HFF-Myc (cell line): Measurements from ENCODE around the gene SLC2A6.
A peak's percentile ranks its signal among the peaks of the same experiment; 100 is the strongest.

Experiments used
- DNase-seq: peaks from one replicate; pipeline ENCODE4 v3.0.0-alpha.2; 2011; ENCODE audit warnings: low read depth; ENCODE audit errors: extremely low read depth
- H3K4me3 ChIP-seq: replicated peaks from 2 replicates; pipeline ENCODE4 v1.5.1; 2011; ENCODE audit warnings: low read depth, mild to moderate bottlenecking, control low read depth, low read length
- TF ChIP-seq, protein P1 (sequence below): IDR thresholded peaks from 2 replicates; pipeline ENCODE4 v1.5.1; 2012; ENCODE audit warnings: mild to moderate bottlenecking, low read depth, low read length, control low read depth; ENCODE audit errors: missing control alignments

The SLC2A6 gene

GRCh38 chr9:133443982-133444381, 34.9 kb downstream of the SLC2A6 start:
- H3K4me3 ChIP-seq, result no peak overlapping the region
- no peak for DNase-seq
- TF ChIP-seq, protein P1, sequence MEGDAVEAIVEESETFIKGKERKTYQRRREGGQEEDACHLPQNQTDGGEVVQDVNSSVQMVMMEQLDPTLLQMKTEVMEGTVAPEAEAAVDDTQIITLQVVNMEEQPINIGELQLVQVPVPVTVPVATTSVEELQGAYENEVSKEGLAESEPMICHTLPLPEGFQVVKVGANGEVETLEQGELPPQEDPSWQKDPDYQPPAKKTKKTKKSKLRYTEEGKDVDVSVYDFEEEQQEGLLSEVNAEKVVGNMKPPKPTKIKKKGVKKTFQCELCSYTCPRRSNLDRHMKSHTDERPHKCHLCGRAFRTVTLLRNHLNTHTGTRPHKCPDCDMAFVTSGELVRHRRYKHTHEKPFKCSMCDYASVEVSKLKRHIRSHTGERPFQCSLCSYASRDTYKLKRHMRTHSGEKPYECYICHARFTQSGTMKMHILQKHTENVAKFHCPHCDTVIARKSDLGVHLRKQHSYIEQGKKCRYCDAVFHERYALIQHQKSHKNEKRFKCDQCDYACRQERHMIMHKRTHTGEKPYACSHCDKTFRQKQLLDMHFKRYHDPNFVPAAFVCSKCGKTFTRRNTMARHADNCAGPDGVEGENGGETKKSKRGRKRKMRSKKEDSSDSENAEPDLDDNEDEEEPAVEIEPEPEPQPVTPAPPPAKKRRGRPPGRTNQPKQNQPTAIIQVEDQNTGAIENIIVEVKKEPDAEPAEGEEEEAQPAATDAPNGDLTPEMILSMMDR, result no peak

GRCh38 chr9:133443248-133443647, 35.7 kb downstream of the SLC2A6 start:
- no peak for DNase-seq
- H3K4me3 ChIP-seq, result no peak overlapping the region
- TF ChIP-seq, protein P1, result no peak

GRCh38 chr9:133441571-133441970, 37.3 kb downstream of the SLC2A6 start:
- H3K4me3 ChIP-seq, result no peak overlapping the region
- TF ChIP-seq, protein P1, result no peak
- DNase-seq, result no peak

GRCh38 chr9:133440874-133441273, 38.0 kb downstream of the SLC2A6 start:
- DNase-seq, result no peak
- no peak overlapping the region for H3K4me3 ChIP-seq
- TF ChIP-seq, protein P1, result no peak

DNA sequence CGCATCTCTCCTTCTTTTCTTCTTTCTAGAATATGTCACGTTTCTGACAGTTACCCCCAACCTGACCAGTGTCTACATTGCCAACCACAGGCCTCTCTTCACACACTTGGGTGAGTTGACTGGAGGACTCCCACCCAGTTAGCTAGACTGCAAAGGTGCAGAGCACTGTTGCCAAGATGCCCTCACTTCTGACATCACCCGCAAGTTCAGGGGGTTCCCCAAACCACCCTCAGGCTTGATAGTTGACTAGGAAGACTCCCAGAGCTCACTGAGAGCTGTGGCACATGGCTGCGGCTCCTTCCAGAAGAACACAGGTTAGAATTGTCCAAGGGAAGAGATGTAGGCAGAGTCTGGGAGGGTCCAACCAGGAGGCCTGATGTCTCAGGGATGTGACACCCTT, 39.6 kb downstream of the SLC2A6 start:
- no peak for DNase-seq

DNA sequence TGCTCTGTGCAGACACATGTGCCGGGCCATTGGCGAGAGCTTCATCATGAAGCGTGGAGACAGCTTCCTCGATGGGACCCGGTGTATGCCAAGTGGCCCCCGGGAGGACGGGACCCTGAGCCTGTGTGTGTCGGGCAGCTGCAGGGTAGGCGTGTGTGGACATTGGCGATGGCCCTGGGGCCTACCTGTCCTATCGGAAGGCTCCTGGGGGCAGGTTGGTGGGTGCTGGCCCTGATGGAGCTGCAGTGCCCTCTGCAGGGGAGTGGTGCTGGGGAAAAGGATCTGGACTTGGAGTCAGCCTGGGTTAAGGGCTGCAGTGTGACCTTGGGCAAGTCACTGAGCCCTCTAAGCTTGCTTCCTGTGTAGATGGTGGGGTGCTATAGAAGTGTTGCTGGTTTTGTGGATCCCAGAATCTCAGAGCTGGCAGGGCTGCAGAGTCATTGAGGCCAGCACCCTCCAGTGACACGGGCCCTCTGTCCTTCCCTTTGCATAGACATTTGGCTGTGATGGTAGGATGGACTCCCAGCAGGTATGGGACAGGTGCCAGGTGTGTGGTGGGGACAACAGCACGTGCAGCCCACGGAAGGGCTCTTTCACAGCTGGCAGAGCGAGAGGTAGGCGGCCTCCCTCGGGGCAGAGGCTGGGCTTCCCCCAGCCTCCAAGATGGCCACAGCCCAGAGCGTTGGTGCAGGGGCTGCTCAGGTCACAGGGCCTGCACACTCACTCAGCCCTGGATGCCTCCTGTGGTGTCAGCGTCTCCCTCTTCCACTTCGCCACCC, 41.0 kb downstream of the SLC2A6 start:
- TF ChIP-seq, protein P1, result peak; percentile 17
- no peak for DNase-seq
- H3K4me3 ChIP-seq, result no peak overlapping the region

More for the DNA sequence above, 39.6 kb downstream of the SLC2A6 start:
- TF ChIP-seq, protein P1, result no peak
- no peak overlapping the region for H3K4me3 ChIP-seq
